Measurements from ENCODE around the gene DYNLT2.
"Not testable (repeated sequence)": the region's sequence is repeated elsewhere in the genome, so short reads cannot be mapped to it uniquely, and the experiment has no call there.

Gene DYNLT2

GRCh38 chr6:169709293-169709692 lies 42.1 kb downstream of the DYNLT2 start:
- no peak for DNase-seq (ENCODE audit: extremely low spot score)
- TF ChIP-seq CTCF (IDR thresholded peaks at IDR 0.05; ENCODE audit: control extremely low read depth, extremely low read depth, low read depth, missing control alignments), result no peak
- CTCF ChIA-PET, result interaction anchor here (1.2 to 1.6 kb wide), 5 partner anchors 8 to 122 kb away, joined by 3 to 9 read pairs (median 5); no protein-coding TSS in a partner anchor
- POLR2A ChIA-PET, result interaction anchor here (1.6 kb wide), 1 partner anchor 8 kb away, joined by 4 read pairs; the partner anchor contains the start of genes C6orf120 and WDR27

- TF ChIP-seq CTCF (IDR thresholded peaks at IDR 0.05; ENCODE audit: control extremely low read depth, extremely low read depth, low read depth, missing control alignments), result no peak
- CTCF ChIA-PET, result no interaction called here
- DNase-seq (ENCODE audit: extremely low spot score), result no peak
- POLR2A ChIA-PET, result no interaction called here
These were observed 43.6 kb downstream of the DYNLT2 start for GRCh38 chr6:169707772-169708171.

GRCh38 chr6:169702840-169703246 lies 48.5 kb downstream of the DYNLT2 start:
- POLR2A ChIA-PET, result interaction anchor here (1.9 kb wide), 1 partner anchor 19 kb away, joined by 5 read pairs; no protein-coding TSS in a partner anchor
- no peak for DNase-seq (ENCODE audit: extremely low spot score)
- CTCF ChIA-PET, result interaction anchor here (1.6 to 3.6 kb wide), 3 partner anchors 18 to 46 kb away, joined by 3 to 15 read pairs (median 4); no protein-coding TSS in a partner anchor
- TF ChIP-seq CTCF (IDR thresholded peaks at IDR 0.05; ENCODE audit: control extremely low read depth, extremely low read depth, low read depth, missing control alignments), result no peak

- CTCF ChIA-PET, result interaction anchor here (1.0 to 1.7 kb wide), 5 partner anchors 10 to 47 kb away, joined by 3 to 5 read pairs (median 4); no protein-coding TSS in a partner anchor
- TF ChIP-seq CTCF (IDR thresholded peaks at IDR 0.05; ENCODE audit: control extremely low read depth, extremely low read depth, low read depth, missing control alignments), result no peak
- peak; percentile 96 for DNase-seq (ENCODE audit: extremely low spot score)
- POLR2A ChIA-PET, result interaction anchor here (1.0 to 1.9 kb wide), 4 partner anchors 8 to 24 kb away, joined by 3 to 5 read pairs (median 4); no protein-coding TSS in a partner anchor
These were observed 49.2 kb downstream of the DYNLT2 start, which contains the start of the genes C6orf120 and WDR27 for GRCh38 chr6:169701954-169702839. C6orf120 (plus strand) TSS chr6:169702126; CDS start chr6:169702460, 334 bp downstream. WDR27 (minus strand) TSS chr6:169702029; CDS start chr6:169689005, 13,024 bp downstream.

- DNase-seq (ENCODE audit: extremely low spot score), result no peak
- TF ChIP-seq CTCF (IDR thresholded peaks at IDR 0.05; ENCODE audit: control extremely low read depth, extremely low read depth, low read depth, missing control alignments), result no peak
- CTCF ChIA-PET, result interaction anchor here (0.9 to 1.6 kb wide), 5 partner anchors 9 to 130 kb away, joined by 3 to 5 read pairs (median 4); no protein-coding TSS in a partner anchor
- POLR2A ChIA-PET, result interaction anchor here (1.0 to 1.9 kb wide), 4 partner anchors 9 to 23 kb away, joined by 3 to 5 read pairs (median 4); no protein-coding TSS in a partner anchor
These were observed 49.9 kb downstream of the DYNLT2 start for GRCh38 chr6:169701311-169701953.

- no peak for DNase-seq (ENCODE audit: extremely low spot score)
- ChIA-PET POLR2A (no interaction called here), CTCF (interaction anchor here (1.2 kb wide), 1 partner anchor 17 kb away, joined by 4 read pairs; no protein-coding TSS in a partner anchor)
- no peak for TF ChIP-seq CTCF (IDR thresholded peaks at IDR 0.05; ENCODE audit: control extremely low read depth, extremely low read depth, low read depth, missing control alignments)
These were observed 51.1 kb downstream of the DYNLT2 start for GRCh38 chr6:169700296-169700695.

GRCh38 chr6:169697115-169697514 lies 54.3 kb downstream of the DYNLT2 start:
- DNase-seq (ENCODE audit: extremely low spot score); CTCF ChIA-PET; POLR2A ChIA-PET: not testable (repeated sequence)
